NCI-H510A (cell line): Measurements from ENCODE around the gene HLA-DRB1.
"Not testable (repeated sequence)": the region's sequence is repeated elsewhere in the genome, so short reads cannot be mapped to it uniquely, and the experiment has no call there.

Experiments
- DNase-seq: peaks from one replicate; lab custom pipeline; 2025; lab: John Stamatoyannopoulos, UW

HLA-DRB1 gene

DNA sequence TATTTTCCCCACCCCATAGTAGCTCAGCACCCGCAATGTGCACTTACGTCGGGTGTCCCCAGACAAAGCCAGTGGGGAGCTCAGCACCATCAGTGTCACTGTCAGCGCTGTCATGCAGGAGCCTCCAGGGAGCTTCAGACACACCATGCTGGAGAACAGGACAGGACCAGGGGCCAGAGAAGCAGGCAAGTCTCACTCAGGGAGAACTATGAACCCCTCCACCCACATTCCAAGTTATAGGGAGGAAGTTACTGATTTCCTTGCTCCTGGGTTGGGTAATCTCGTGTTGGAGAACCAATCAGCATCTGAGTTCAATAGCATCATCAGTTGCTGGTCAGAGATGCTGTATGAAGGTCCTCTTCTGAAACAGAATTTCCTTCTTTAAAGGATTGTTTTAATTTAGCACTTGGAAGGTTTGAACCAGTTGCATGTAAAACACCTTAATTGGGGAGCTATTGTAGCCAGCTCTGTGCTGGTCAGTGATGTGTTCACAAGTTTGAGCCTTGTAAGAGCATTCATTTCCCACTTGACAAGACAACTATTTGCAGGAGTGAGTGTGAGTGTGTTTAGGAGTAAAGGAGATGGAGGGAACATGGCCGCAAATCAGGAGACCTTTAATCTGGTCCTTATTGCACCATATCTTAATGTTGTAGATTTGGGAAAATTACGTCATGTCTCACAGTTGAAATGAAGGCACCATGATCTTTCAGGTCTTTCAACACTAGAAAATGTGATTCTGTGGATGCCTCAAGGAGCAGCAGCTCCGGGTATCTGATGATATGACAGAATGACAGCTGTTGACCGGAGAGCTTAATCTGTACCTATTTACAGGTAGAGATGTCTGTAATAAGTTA is at the start of gene HLA-DRB1:
Gene HLA-DRB1, minus strand, starts transcription at position 253 of the 854 bp plus-strand sequence. Its CDS starts 106 bp downstream, at position 147.
- DNase-seq = no peak

DNA sequence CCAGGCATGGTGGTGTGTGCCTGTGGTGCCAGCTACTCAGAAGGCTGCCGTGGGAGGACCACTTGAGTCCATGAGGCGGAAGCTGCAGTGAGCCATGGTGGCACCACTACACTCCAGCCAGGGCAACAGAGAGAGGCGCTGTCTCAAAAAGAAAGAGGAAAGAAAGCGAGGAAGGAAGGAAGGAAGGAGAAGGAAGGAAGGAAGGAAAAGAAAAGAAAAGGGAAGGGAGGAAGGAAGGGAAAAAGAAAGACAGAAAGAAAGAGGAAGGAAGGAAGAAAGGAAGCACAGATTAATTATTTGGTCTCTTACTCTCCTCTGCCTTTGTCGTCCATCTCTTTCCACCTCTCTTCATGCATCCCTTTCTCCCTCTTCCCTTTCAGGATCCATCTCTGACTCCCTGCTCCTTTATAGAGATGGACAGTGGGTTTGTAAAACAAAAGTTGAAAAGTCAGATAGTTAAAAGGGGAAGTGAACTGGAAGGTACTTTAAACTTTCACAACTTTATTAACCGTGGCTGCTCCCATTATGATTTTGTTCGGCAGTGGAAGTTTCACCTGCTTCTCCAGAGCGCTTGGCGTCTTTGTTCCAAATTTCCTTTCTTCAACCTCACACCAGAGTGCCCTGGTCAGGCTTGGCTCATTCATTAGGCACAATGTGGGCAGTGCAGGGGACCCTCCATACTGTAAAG is 49.0 kb upstream of the HLA-DRB1 start:
- DNase-seq = no peak

DNA sequence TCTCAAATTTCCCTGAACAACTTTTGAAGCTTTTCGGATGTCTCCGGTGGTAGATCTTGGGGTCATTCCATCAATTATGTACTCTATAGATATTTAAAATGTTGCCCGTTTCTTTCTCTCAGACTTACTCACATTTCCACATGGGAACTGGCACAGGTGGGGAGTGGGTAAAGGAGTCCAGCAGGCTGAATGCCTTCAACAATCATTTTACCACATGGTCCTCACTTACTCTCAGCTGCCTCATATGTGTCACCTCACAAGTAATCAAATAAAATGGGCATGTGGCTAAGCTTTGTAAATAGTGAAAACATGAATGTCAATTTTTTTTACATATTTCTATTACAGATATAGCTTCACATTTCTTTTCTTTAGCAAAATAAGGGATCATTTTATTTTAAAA is 48.2 kb upstream of the HLA-DRB1 start:
- no peak for DNase-seq

DNA sequence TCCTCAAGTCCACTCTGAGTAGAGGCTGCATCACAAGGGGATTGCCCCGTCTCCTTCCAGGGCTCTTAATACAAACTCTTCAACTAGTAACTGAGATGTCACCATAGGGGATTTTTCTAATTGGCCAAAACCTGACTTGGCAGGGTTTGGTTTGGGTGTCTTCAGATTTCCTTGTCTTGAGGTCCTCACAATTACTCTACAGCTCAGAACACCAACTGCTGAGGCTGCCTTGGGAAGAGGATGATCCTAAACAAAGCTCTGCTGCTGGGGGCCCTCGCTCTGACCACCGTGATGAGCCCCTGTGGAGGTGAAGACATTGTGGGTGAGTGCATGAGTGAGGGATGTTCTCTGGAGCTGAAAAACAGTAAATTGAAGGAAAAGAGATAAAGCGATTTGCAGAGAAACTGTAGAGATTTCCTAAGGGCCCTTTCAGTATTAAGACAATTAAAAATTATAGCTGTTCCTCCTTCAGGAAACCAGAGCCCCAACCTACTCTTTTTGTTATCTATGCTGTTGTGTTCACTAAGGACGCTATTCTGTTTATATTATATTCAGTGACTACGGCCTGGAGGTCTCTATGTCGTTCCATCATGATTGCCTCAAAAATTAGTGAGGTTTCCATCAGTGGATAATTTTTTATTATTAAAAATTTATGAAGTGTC is 47.7 kb upstream of the HLA-DRB1 start, which contains the start of gene HLA-DQA1:
Gene HLA-DQA1, plus strand, starts transcription at position 188 of the 662 bp plus-strand sequence. Its CDS starts 53 bp downstream, at position 241.
- DNase-seq = no peak

DNA sequence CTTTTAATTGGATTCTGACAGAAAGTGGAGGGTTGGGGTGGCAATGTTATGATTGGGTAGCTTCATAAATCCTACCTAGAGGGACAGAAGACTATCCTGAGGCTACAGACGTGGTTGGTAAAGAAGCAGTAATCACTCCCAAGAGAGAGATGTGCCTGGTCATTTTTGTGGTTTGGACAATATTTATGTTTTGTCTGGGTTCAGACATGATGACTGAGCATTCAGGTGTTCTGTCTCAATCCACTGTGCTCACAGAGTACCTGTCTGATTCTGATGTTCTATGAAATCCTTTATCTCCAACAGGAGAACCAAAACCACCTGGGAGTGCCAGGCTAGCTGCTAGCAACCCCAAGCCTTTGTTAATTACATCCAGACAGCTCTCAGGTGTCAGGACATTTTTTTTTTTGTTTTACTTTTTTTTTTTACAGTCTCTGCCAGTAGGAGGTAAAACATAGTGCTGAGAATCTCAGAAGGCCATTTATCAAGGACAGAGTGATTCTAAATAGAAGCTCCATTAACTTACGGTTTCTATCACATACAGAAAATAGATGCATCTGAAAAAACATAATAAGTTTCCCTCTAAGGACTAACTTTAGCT is 46.0 kb upstream of the HLA-DRB1 start:
- DNase-seq = no peak

DNA sequence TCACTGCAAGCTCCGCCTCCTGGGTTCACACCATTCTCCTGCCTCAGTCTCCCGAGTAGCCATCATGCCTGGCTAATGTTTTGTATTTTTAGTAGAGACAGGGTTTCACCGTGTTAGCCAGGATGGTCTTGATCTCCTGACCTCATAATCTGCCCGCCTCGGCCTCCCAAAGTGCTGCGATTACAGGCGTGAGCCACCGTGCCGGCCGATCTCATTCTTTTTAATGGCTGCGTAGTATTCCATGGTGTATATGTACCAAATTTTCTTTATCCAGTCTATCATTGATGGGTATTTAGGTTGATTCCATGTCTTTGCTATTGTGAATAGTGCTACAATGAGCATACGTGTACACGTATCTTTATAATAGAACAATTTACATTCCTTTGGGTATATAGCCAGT is 40.1 kb upstream of the HLA-DRB1 start:
- not testable (repeated sequence) for DNase-seq

DNA sequence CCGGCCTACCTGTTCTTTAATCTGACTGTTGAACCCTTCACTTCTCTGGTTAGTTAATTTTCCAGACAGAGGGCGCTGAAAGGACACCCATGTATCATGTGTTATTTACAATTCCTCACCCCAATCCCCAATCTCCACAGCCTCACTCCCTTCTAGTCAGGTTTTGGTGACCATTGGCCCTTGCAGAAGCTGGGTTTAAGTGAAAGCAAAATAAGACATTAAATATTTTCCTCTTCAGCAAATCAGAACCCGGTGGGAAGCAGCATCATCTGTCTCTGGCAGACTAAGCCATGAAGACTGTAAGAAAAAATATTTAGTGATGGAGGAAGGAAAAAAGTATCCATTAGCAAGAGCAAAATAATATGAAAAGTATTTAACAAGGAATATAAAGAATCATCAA is 38.2 kb upstream of the HLA-DRB1 start:
- no peak for DNase-seq

DNA sequence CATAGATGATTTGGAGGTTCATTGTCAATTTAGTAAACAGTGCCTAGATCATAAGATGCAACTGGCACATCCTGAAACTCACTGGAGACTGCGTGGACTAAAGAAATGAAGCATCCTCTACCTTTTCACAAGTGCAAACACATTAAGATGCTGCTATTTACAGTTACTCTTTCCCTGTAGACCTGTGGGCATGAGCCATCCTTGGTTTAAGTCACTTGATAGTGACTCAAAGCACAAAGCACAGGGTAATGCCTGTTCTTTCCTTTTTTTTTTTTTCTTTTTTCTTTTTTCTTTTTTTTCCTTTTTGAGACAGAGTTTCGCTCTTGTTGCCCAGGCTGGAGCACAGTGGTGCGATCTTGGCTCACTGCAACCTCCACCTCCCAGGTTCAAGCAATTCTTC is 37.6 kb upstream of the HLA-DRB1 start:
- DNase-seq = no peak

DNA sequence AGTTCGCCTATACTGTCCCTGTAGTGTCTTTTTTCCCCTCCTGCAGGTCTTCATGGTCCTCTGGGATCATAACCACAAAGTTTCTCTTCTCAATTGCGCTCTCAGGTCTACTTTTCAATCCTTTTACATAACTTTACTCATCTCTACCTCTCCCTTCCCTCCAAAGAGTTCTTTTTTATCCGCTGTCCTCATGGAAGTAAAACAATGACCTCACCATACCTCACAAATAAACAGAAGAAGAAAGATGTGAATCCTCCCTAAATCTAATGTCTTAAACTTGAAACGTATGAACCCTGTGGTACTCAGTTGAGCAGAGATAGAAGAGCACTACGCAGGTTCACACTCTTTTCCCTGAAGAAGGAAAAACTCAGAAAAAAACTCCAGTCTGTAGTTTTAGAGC is 35.5 kb upstream of the HLA-DRB1 start:
- no peak for DNase-seq

DNA sequence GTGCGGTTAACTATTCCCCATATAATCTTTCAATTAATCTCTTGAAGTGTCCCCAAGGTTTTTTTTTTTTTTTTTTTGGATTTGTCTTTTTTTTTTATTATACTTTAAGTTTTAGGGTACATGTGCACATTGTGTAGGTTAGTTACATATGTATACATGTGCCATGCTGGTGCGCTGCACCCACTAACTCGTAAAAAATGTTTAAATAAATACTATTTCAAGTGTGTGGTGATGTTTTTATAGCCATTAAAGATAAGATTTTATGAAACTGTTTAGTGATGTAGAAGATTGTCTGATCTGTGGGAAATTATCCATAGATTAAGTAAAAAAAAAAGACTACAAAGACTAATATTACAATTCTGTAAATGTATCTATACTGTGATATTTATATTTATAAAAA is 34.9 kb upstream of the HLA-DRB1 start:
- DNase-seq = no peak

DNA sequence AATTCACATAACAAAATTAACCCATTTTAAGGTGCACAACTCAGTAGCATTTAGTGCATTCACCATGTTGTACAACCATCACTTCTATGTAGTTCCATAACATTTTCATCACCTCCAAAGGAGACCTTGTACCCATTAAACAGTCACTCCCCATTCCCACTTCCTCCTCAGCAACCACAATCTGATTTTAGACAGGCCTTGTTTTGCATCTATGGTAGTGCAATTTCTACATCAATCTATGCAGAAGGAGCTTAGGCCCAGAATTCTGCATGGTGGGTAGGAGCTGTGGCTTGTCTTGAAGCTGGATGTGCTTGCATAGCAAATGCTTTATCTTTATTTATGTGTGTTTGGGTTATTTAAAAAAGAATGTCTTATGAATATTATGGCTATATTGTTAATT is 34.0 kb upstream of the HLA-DRB1 start:
- no peak for DNase-seq

DNA sequence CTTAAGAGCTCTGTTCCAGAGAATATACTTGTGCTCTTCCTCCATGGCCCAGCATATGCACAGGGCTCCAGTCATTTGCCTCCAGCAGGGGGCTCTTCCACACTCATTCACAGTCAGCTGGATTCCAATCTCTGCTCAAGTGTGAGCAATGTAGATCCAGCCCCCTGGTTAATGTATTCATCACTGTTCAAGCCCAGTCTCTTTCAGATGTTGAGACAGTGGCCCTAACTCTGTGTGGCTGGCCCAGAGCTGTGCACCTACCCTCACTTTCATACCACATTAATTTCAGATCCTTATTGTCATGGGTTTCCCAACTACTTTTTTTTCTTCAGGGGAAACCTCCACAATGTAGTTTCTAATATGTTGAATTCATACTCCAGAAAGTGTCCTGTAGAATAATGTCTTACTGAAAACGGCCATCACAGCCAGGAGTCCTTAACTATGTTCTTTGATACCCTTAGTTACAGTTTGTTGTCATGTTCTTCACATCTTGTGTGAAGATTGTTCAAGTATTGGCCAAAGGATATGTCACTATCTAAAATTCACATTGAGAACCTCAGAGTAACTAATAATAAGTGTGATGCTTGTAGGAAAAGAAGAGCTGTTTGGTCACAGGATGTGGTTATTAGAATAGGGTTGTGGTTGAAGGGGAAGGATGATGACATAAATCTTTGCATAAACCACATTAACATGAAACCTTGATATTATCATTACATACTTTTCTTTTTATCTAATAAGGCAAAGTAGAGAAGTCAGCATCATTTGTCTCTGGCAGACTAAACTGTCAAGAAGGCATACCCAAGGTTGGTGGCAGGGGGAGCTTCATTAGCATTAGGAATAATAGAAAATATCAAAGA is 33.1 kb upstream of the HLA-DRB1 start:
- no peak for DNase-seq

DNA sequence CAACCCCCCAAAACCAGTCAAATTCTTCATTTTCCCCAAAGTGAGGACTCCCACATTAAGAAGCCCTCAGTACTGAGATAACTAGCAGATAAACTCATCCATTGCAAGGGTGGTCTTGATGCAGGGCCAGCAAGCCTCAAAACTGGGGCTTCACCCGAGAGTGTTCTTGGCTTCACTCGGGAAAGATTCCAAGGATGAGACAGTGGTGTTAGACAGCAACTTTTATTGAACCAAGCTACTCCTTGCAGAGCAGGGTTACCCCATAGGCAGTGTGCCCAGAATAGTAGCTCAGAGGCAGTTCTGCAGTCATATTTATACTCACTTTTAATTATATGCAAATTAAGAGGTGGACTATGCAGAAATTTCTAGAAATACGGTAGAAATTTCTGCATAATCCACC is 31.7 kb upstream of the HLA-DRB1 start:
- no peak for DNase-seq

DNA sequence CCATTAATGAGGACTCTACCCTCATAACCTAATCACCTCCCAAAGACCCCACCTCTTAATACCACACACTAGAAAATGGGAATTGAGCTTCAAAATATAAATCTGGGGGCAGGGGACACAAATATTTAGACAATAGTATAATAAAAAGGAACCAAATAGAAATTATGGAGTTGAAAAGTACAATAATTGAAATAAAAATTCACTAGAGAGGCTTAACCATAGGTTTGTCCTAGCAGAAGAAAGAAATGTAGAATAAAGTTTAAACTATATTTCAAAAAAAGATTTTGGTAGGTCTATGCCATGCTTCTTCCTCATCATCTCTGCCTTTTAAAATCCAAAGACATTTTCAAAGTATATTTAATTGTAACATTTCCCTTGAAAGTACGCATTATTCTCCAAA is 28.1 kb upstream of the HLA-DRB1 start:
- DNase-seq = no peak

DNA sequence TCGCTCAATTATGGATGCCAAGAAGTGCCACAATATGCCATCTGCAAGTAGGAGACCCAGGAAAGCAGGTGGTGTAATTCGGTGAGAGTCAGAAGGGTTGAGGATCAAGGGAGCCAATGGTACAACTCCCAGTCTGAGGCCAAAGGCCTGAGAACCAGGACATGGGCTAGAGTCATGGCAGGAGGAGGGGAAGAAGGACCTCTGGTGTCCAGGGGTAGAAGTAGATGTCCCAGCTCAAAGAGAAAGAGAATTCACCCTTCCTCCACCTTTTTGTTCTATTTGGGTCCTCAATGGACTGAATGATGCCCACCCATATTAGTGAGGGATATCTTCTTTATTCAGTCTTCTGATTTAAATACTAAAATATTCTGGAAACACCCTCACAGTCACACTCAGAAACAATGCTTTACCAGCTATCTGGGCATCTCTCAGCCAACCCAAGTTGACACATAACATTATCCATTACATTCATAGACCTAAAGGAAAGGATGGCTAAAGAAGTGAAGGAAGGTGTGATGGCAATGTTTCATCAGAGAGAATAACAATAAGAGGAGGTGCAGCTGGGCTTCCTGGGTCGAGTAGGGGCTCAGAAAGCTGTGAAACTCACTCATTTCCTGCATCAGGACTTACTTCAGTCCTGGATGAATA is 26.4 kb upstream of the HLA-DRB1 start:
- DNase-seq = no peak

DNA sequence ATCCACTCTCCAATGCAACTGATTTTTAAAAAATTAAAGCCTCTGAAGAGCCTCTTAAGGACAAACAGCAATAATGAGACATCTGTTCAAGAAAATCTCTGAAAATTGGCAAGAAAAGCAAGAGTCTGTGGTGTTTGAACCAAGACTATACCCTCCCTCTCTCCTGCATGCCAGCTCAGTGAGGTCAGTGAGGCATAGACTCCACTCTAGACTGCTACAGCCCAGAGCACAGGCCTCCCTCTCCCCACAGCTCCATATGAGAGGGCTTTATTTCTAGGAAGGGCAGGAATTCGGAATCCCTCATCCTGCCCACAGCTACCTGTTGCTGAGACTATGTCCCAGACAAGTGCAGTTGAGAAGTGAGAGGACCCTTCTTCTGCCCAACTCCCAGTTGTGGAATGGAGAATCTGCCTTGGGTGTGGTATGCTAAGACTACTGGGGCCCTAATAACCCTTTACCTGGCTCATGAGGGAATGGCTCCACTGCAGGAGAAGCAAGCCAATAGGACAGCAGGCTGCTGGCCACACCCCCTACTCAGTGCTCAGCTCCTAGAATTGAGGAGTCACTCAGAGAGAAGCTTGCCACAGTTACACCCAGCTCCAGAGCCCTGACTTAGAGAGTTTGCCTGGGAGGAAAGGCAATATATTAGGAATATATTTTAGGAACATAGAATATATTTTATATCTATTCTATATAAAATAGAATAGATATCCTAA is 24.9 kb upstream of the HLA-DRB1 start:
- no peak for DNase-seq

DNA sequence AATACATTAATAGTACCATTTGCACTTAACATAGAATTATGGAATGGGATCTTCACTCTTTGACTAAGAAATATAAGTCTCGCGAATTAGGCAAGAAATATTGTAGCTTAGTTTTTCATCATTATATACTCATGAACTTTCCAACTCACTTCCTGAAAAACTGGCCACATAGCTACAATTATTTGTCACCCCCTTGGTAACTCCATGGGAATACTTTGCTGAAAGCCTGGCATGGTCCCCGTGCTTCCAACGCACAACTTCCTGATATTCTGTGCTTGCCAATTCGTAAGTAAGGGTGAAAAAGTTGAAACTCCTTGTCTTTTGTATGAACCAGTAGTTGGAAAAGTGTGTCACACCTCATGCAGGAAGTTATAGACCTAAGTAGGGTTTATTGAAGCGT is 23.8 kb upstream of the HLA-DRB1 start:
- DNase-seq = no peak

DNA sequence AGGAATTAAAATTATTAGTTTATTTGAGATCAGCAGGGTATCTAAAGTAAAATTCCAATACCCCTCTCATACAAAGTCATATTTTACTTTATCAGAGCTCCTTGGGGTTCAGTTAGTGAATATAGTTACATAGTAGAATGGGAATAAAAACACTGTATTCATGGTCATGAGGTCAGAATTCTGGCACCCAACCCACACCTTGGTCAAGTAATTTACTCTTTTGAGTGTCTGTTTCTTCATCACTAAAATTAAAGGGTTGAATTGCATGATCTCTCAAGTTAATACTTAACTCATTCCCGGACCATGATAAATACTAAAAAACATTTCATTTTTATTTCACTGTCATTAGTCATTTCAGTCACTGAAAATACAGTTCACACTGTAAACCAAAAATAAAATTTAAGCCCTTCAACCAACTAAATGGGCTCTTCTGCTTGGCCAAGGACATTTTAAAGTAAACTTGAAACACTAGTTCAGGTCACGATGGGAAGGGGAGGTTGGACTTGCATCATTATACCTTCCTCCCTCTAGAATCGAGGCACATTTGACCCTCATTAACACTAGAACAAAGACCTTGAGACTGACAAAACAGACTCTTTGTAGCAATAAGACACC is 21.1 kb upstream of the HLA-DRB1 start:
- no peak for DNase-seq

DNA sequence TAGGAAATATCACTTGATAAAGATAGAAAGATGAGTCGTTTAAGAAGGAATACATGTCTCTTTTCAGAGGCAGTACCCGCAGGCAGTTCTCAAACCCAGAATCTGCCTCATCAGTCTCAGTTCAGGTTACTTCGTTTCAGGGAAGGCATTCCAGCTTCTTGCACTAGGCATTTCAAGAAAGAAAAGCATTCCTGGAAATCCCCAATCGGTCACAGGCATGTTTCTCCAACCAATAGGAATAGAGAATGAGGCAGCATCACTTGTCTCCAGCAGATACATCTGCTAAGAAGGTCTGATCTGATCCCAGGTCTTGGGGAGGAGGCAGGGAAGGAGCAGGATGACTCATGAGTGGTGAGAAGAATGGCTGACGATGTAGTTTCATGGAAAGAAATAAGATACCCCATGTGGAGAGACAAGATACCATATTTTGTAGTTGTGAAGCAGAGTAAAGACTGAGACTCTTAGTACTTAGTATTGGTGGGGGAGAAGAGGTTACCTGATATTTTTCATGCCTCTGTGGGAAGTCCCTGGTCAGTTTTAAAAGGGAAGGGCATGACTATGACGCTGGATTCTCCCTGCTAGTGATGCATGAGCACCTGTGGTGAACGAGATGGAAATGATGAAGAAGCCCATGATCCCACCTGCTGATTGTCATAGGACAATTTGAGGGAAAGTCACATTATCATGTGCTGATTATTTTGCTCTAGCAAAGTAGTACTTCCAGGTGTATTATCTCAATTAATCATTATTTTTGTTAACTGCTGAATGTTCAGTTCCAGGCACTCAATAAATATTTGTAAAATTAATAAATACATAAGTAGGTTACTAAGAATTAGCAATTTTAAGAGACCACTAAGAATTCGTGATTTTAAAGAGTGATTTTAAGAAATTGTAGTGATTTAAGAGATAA is 20.3 kb upstream of the HLA-DRB1 start:
- no peak for DNase-seq
